IMR-90 (cell line): ENCODE results near the gene CYP24A1. TPM values are rescaled to one million over a fixed set of nuclear protein-coding genes. Genes with fewer than 3 reads are reported as not detected.

Experiments used
- ATAC-seq: fragments of 200-7000 bp; cut with Tn5 transposase; 2 replicates; pipeline ENCODE4 v1.9.1; 2020; ENCODE audit warnings: low read depth, mild to moderate bottlenecking, moderate library complexity
- BruUV-seq: library from RNA; stranded (reverse); fragments of 400-500 nt; replicated peaks from 2 replicates; lab custom pipeline; 2021; lab: Mats Ljungman, UMichigan
- CTCF ChIA-PET: fragments of 300-600 bp; formaldehyde crosslinking; extraction: SDS; loops from one replicate; lab custom pipeline; 2021; ENCODE audit warnings: antibody characterized with exemption; lab: Yijun Ruan, JAX
- POLR2A ChIA-PET: fragments of 300-600 bp; sonication (Branson Sonifier 250); formaldehyde crosslinking; loops from one replicate; lab custom pipeline; 2022; ENCODE audit warnings: antibody characterized with exemption; ENCODE audit not compliant: unreplicated experiment; lab: Charles Lee
- DNase-seq: peaks from one replicate; pipeline ENCODE4 v3.0.0; 2013
- H2AFZ ChIP-seq: replicated peaks from 2 replicates; pipeline ENCODE3; 2013; ENCODE audit warnings: low read length, mild to moderate bottlenecking; ENCODE audit not compliant: poor library complexity
- H2AK5ac ChIP-seq: 2 replicates; pipeline ENCODE4 v1.6.1; 2013; ENCODE audit warnings: low read depth, low read length, inconsistent platforms
- H2AK9ac ChIP-seq: replicated peaks from 2 replicates; pipeline ENCODE3; 2013; ENCODE audit warnings: mild to moderate bottlenecking, low read depth, low read length, moderate library complexity; ENCODE audit not compliant: poor library complexity
- H2BK120ac ChIP-seq: 2 replicates; pipeline ENCODE4 v1.6.1; 2013; ENCODE audit warnings: low read depth, low read length, inconsistent platforms
- H2BK15ac ChIP-seq: 3 replicates; pipeline ENCODE4 v1.6.1; 2013; ENCODE audit warnings: low read depth, low read length, inconsistent platforms
- H2BK20ac ChIP-seq: 2 replicates; pipeline ENCODE4 v1.6.1; 2013; ENCODE audit warnings: low read depth, mild to moderate bottlenecking, inconsistent platforms, low read length, moderate library complexity
- H2BK5ac ChIP-seq: 2 replicates; pipeline ENCODE4 v1.6.1; 2013; ENCODE audit warnings: mild to moderate bottlenecking, low read depth, low read length, inconsistent platforms; ENCODE audit not compliant: poor library complexity, severe bottlenecking
- H3K14ac ChIP-seq: replicated peaks from 2 replicates; pipeline ENCODE4 v1.6.1; 2013; ENCODE audit warnings: low read depth, low read length, inconsistent platforms
- H3K18ac ChIP-seq: 2 replicates; pipeline ENCODE4 v1.6.1; 2013; ENCODE audit warnings: low read depth, low read length, control low read depth
- H3K23ac ChIP-seq: 2 replicates; pipeline ENCODE4 v1.6.1; 2013; ENCODE audit warnings: low read depth, low read length, inconsistent platforms
- H3K27ac ChIP-seq: 2 replicates; pipeline ENCODE4 v1.5.1; 2013; ENCODE audit warnings: mild to moderate bottlenecking, control low read depth, low read length; ENCODE audit not compliant: insufficient read depth
- H3K27me3 ChIP-seq: 2 replicates; pipeline ENCODE4 v1.6.1; 2013; ENCODE audit warnings: low read length; ENCODE audit not compliant: control insufficient read depth, insufficient read depth
- H3K36me3 ChIP-seq: 2 replicates; pipeline ENCODE4 v1.6.1; 2013; ENCODE audit warnings: low read length, mixed read lengths; ENCODE audit not compliant: control insufficient read depth, insufficient read depth
- H3K4ac ChIP-seq: 2 replicates; pipeline ENCODE4 v1.6.1; 2013; ENCODE audit warnings: low read depth, low read length, inconsistent platforms
- H3K4me1 ChIP-seq: 2 replicates; pipeline ENCODE4 v1.6.1; 2013; ENCODE audit warnings: low read length, mixed read lengths; ENCODE audit not compliant: control insufficient read depth, insufficient read depth
- H3K4me2 ChIP-seq: 2 replicates; pipeline ENCODE4 v1.6.1; 2013; ENCODE audit warnings: low read depth, mild to moderate bottlenecking, control low read depth, low read length, moderate library complexity
- H3K4me3 ChIP-seq: 2 replicates; pipeline ENCODE4 v1.5.1; 2013; ENCODE audit warnings: low read depth, mild to moderate bottlenecking, control low read depth, low read length, moderate library complexity; ENCODE audit not compliant: insufficient read depth
- H3K56ac ChIP-seq: 2 replicates; pipeline ENCODE4 v1.6.1; 2013; ENCODE audit warnings: low read length, inconsistent platforms; ENCODE audit not compliant: insufficient read depth; ENCODE audit errors: extremely low read depth
- H3K79me1 ChIP-seq, 2 experiments: 2 replicates each; pipeline ENCODE4 v1.6.1; 2013; ENCODE audit warnings: low read length in 2 of 2, inconsistent platforms in 1 of 2, low read depth in 1 of 2
- H3K9ac ChIP-seq: 2 replicates; pipeline ENCODE4 v1.6.1; 2013; ENCODE audit warnings: low read depth, low read length, control low read depth
- H3K9me1 ChIP-seq: 2 replicates; pipeline ENCODE4 v1.6.1; 2013; ENCODE audit warnings: low read length, inconsistent platforms; ENCODE audit not compliant: insufficient read depth
- H3K9me3 ChIP-seq: 2 replicates; pipeline ENCODE4 v1.6.1; 2013; ENCODE audit warnings: low read length; ENCODE audit not compliant: control insufficient read depth, insufficient read depth
- H4K20me1 ChIP-seq: 2 replicates; pipeline ENCODE4 v1.6.1; 2013; ENCODE audit warnings: low read length, inconsistent platforms; ENCODE audit not compliant: insufficient read depth
- H4K5ac ChIP-seq: 2 replicates; pipeline ENCODE4 v1.6.1; 2013; ENCODE audit warnings: mild to moderate bottlenecking, low read depth, low read length, control low read depth
- H4K8ac ChIP-seq, 2 experiments: 2 replicates each; pipeline ENCODE4 v1.6.1; 2013; ENCODE audit warnings: low read depth in 2 of 2, low read length in 2 of 2, control low read depth in 1 of 2, inconsistent platforms in 1 of 2
- H4K91ac ChIP-seq: 2 replicates; pipeline ENCODE4 v1.6.1; 2013; ENCODE audit warnings: low read depth, low read length, inconsistent platforms; ENCODE audit not compliant: insufficient read depth
- CHD1 ChIP-seq: IDR thresholded peaks from 2 replicates; pipeline ENCODE4 v1.6.1; 2012; ENCODE audit warnings: low read depth, low read length, improper control_type of control experiment
- RFX5 ChIP-seq: IDR thresholded peaks from 2 replicates; pipeline ENCODE4 v1.8.0; 2012; ENCODE audit warnings: low read depth, mild to moderate bottlenecking, low read length, moderate library complexity
- WGBS, 2 experiments: methylation state at CpG; one replicate each; pipeline versions ENCODE4 v1.1.5 to v1.1.7; 2013; ENCODE audit warnings: missing lambda C conversion rate in 2 of 2; ENCODE audit not compliant: insufficient read length in 1 of 2; ENCODE audit errors: extremely low coverage in 2 of 2; 5-methylcytosine and 5-hydroxymethylcytosine counted together
- dilution Hi-C: fragments of 300-500 bp; cut with HindIII; formaldehyde crosslinking; loops from one replicate; pipeline ENCODE4 v1.14.3; 2018; ENCODE audit warnings: low sequenced_read_pairs; ENCODE audit not compliant: unreplicated experiment
- in situ Hi-C: fragments of 300-500 bp; cut with MboI; formaldehyde crosslinking; loops from 3 replicates; pipeline ENCODE4 v1.14.3; 2019; ENCODE audit warnings: low sequenced_read_pairs, inconsistent platforms, mixed read lengths
- intact Hi-C: fragments of 100-400 bp; cut with micrococcal nuclease; formaldehyde crosslinking; loops from 2 replicates; pipeline ENCODE4 v1.10.0; 2022
- polyA plus RNA-seq, 3 experiments: library from polyadenylated mRNA; depleted of rRNA; stranded (reverse); fragments of >200 nt; gene quantifications; 2 replicates each; pipeline ENCODE4 v1.2.3, GENCODE V29; 2012; ENCODE audit warnings: low replicate concordance in 1 of 3
- total RNA-seq: library from RNA; depleted of rRNA; stranded (reverse); fragments of >200 nt; gene quantifications from 2 replicates; pipeline ENCODE4 v1.2.3, GENCODE V29; 2012
- TF ChIP-seq, protein P1 (sequence below): fragments of 150-350 bp; IDR thresholded peaks from 2 replicates; pipeline ENCODE4 v1.6.1; 2016; ENCODE audit warnings: low read depth, mild to moderate bottlenecking, low read length, moderate library complexity, borderline replicate concordance
- TF ChIP-seq, protein P2 (sequence below): conservative IDR thresholded peaks from 2 replicates; pipeline ENCODE4 v1.5.1; 2012; ENCODE audit warnings: mild to moderate bottlenecking, low read depth, low read length, improper control_type of control experiment

CYP24A1 gene
- total and polyA plus RNA-seq, 2 of the 4 experiments (the other 2 are of a cell fraction): not detected

DNA sequence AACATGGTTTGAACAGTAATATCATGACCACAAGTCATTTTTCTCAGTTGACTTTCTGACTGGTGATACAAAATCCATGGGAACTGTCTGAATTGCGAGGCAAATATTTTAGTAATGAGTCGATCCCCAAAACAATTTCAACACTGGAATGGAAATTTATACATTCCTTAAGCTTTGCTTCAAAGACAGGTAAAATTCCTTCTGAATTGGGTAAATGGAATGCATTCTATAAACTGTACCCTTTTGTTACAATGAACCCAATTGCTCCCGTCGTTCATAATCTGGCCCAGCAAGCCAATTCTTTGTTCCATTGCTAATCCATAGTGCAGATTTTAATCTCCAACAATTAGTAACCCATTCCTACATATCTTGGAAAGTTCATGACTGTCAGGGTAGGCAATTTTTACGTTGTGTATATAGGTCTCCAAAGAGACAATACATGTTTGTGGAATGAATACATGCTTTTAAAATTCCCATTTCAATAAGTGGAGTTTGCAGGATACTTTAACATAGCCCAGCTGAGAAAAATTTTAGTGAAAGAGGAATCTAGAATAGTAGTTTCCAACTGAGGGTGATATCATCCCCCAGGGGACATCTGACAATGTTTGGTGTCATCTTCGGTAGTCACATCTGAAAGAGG, 32.7 kb downstream of the CYP24A1 start:
- dilution Hi-C loops: no loop called here
- peaks cover 2% of the 10 kb centered on the region; the same call in 1 of the 2 replicates for H3K4me1 ChIP-seq
- peak; percentile 58 for DNase-seq
- no peak overlapping the region for H2AK9ac ChIP-seq
- no peaks in the 10 kb centered on the region for H3K27me3 ChIP-seq
- H3K9me3 ChIP-seq: peaks cover 3% of the 10 kb centered on the region
- H2BK20ac ChIP-seq: peak overlapping the region; percentile 92; the same call in 1 of the 2 replicates
- H3K9ac ChIP-seq: no peak overlapping the region
- H2BK5ac ChIP-seq: no peak overlapping the region
- peak overlapping the region; percentile 71; the same call in 1 of the 2 replicates for H2AK5ac ChIP-seq
- H2AFZ ChIP-seq: no peak overlapping the region
- H4K8ac ChIP-seq: peak overlapping the region in 1 of 2 experiments; percentile 44; a peak in 2 of 4 replicates
- H3K56ac ChIP-seq: no peak overlapping the region
- TF ChIP-seq, protein P1, sequence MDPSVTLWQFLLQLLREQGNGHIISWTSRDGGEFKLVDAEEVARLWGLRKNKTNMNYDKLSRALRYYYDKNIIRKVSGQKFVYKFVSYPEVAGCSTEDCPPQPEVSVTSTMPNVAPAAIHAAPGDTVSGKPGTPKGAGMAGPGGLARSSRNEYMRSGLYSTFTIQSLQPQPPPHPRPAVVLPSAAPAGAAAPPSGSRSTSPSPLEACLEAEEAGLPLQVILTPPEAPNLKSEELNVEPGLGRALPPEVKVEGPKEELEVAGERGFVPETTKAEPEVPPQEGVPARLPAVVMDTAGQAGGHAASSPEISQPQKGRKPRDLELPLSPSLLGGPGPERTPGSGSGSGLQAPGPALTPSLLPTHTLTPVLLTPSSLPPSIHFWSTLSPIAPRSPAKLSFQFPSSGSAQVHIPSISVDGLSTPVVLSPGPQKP: no peak
- TF ChIP-seq, protein P2, sequence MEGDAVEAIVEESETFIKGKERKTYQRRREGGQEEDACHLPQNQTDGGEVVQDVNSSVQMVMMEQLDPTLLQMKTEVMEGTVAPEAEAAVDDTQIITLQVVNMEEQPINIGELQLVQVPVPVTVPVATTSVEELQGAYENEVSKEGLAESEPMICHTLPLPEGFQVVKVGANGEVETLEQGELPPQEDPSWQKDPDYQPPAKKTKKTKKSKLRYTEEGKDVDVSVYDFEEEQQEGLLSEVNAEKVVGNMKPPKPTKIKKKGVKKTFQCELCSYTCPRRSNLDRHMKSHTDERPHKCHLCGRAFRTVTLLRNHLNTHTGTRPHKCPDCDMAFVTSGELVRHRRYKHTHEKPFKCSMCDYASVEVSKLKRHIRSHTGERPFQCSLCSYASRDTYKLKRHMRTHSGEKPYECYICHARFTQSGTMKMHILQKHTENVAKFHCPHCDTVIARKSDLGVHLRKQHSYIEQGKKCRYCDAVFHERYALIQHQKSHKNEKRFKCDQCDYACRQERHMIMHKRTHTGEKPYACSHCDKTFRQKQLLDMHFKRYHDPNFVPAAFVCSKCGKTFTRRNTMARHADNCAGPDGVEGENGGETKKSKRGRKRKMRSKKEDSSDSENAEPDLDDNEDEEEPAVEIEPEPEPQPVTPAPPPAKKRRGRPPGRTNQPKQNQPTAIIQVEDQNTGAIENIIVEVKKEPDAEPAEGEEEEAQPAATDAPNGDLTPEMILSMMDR: no peak
- no peak for TF ChIP-seq CHD1
- no peak for TF ChIP-seq RFX5
- H3K79me1 ChIP-seq: no peaks in the 10 kb centered on the region
- no peak overlapping the region for H3K4me3 ChIP-seq
- no peak overlapping the region; the same call in 1 of the 2 replicates for H3K27ac ChIP-seq
- ATAC-seq: peak; percentile 68
- H4K91ac ChIP-seq: no peak overlapping the region
- peak overlapping the region; percentile 87; the same call in 2 of the 3 replicates for H2BK15ac ChIP-seq
- H3K14ac ChIP-seq: no peak overlapping the region
- H3K23ac ChIP-seq: no peak overlapping the region
- no peak overlapping the region; the same call in 1 of the 2 replicates for H4K5ac ChIP-seq
- ChIA-PET CTCF (interaction anchor here (0.7 kb wide), 1 partner anchor 59 kb away, joined by 3 read pairs; no protein-coding TSS in a partner anchor), POLR2A (no interaction called here)
- WGBS, 2 experiments: no CpG with 5 or more reads among the region's 6 CpGs
- BruUV-seq: no TSS peak
- intact Hi-C loops: no loop called here
- H3K9me1 ChIP-seq: peaks cover 4% of the 10 kb centered on the region; the same call in 1 of the 2 replicates
- H2BK120ac ChIP-seq: peak overlapping the region; percentile 63; the same call in 1 of the 2 replicates
- H3K4ac ChIP-seq: peak overlapping the region; percentile 84
- no peak overlapping the region for H3K4me2 ChIP-seq
- peak overlapping the region; percentile 55; the same call in 1 of the 2 replicates for H3K18ac ChIP-seq
- no peaks in the 10 kb centered on the region for H4K20me1 ChIP-seq
- in situ Hi-C loops: no loop called here
- no peaks in the 10 kb centered on the region for H3K36me3 ChIP-seq
